Measurements from ENCODE around the gene TVP23A. TPM values are rescaled to one million over a fixed set of nuclear protein-coding genes. Genes with fewer than 3 reads are reported as not detected.

TVP23A gene
- polyA plus RNA-seq, 1 donor from 2014 or later = 9.1 TPM

GRCh38 chr16:10740845-10741208, 77.8 kb downstream of the TVP23A start:
- peaks cover 2% of the 10 kb centered on the region for H3F3A ChIP-seq (ENCODE audit: insufficient read depth, low read length, poor library complexity, severe bottlenecking)
- H3K4me2 ChIP-seq (ENCODE audit: low read length) = no peak overlapping the region
- no peaks in the 10 kb centered on the region for H3K9me2 ChIP-seq (ENCODE audit: insufficient read depth, low read length)
- no peak overlapping the region for H3K4me3 ChIP-seq (ENCODE audit: low read length)
- H2AFZ ChIP-seq (ENCODE audit: low read depth, low read length) = no peak overlapping the region
- H4K20me1 ChIP-seq (ENCODE audit: insufficient read depth) = no peaks in the 10 kb centered on the region
- H3K9me3 ChIP-seq (ENCODE audit: low read length) = no peaks in the 10 kb centered on the region
- H3K79me2 ChIP-seq (replicated peaks; ENCODE audit: insufficient read depth, low read length) = no peaks in the 10 kb centered on the region
- H3K27ac ChIP-seq (ENCODE audit: low read length) = no peak overlapping the region
- TF ChIP-seq CTCF (IDR thresholded peaks at IDR 0.05; ENCODE audit: poor library complexity, severe bottlenecking) = no peak
- TF ChIP-seq RAD21 (conservative IDR thresholded peaks at IDR 0.05) = no peak
- no peak for TF ChIP-seq EZH2 (IDR thresholded peaks at IDR 0.05; ENCODE audit: borderline replicate concordance, insufficient read depth, low read length, poor library complexity, severe bottlenecking)
- no peak for TF ChIP-seq TAF1 (IDR thresholded peaks at IDR 0.05; ENCODE audit: low read depth)
- no peak for TF ChIP-seq MXI1 (conservative IDR thresholded peaks at IDR 0.05; ENCODE audit: poor library complexity, severe bottlenecking)
- no peak for TF ChIP-seq POLR2AphosphoS5 (IDR thresholded peaks at IDR 0.05)
- TF ChIP-seq REST (IDR thresholded peaks at IDR 0.05; ENCODE audit: borderline replicate concordance) = no peak
- no peak for TF ChIP-seq EP300 (conservative IDR thresholded peaks at IDR 0.05; ENCODE audit: poor library complexity, severe bottlenecking)
- no peak overlapping the region for H3K9ac ChIP-seq (ENCODE audit: low read length)
- no peaks in the 10 kb centered on the region for H3K27me3 ChIP-seq (ENCODE audit: insufficient read depth, low read depth, low read length)
- H3K36me3 ChIP-seq (ENCODE audit: insufficient read depth, low read length) = no peaks in the 10 kb centered on the region

- H3K9me2 ChIP-seq (ENCODE audit: insufficient read depth, low read length) = no peaks in the 10 kb centered on the region
Observed at GRCh38 chr16:10740000-10740844, 78.4 kb downstream of the TVP23A start.

More at GRCh38 chr16:10740000-10740844, 78.4 kb downstream of the TVP23A start:
- H4K20me1 ChIP-seq (ENCODE audit: insufficient read depth) = no peaks in the 10 kb centered on the region
- H3K36me3 ChIP-seq (ENCODE audit: insufficient read depth, low read length) = no peaks in the 10 kb centered on the region
- no peak overlapping the region for H2AFZ ChIP-seq (ENCODE audit: low read depth, low read length)
- H3K79me2 ChIP-seq (replicated peaks; ENCODE audit: insufficient read depth, low read length) = no peaks in the 10 kb centered on the region
- H3F3A ChIP-seq (ENCODE audit: insufficient read depth, low read length, poor library complexity, severe bottlenecking) = peaks cover 2% of the 10 kb centered on the region
- TF ChIP-seq TAF1 (IDR thresholded peaks at IDR 0.05; ENCODE audit: low read depth) (no peak), EP300 (conservative IDR thresholded peaks at IDR 0.05; ENCODE audit: poor library complexity, severe bottlenecking) (no peak)
- H3K4me3 ChIP-seq (ENCODE audit: low read length) = no peak overlapping the region
- H3K27me3 ChIP-seq (ENCODE audit: insufficient read depth, low read depth, low read length) = no peaks in the 10 kb centered on the region
- no peak overlapping the region for H3K27ac ChIP-seq (ENCODE audit: low read length)
- H3K9ac ChIP-seq (ENCODE audit: low read length) = no peak overlapping the region
- H3K9me3 ChIP-seq (ENCODE audit: low read length) = no peaks in the 10 kb centered on the region
- no peak overlapping the region for H3K4me2 ChIP-seq (ENCODE audit: low read length)
